ENCODE data around the gene STX10. TPM values are rescaled to one million over a fixed set of nuclear protein-coding genes. Genes with fewer than 3 reads are reported as not detected.

The STX10 gene
- total and polyA plus RNA-seq, 9 of the 15 experiments (the other 6 are each of a cell fraction or from before 2014, with no cell fraction given): 0.51 to 66.3 (median 31.0) TPM

DNA sequence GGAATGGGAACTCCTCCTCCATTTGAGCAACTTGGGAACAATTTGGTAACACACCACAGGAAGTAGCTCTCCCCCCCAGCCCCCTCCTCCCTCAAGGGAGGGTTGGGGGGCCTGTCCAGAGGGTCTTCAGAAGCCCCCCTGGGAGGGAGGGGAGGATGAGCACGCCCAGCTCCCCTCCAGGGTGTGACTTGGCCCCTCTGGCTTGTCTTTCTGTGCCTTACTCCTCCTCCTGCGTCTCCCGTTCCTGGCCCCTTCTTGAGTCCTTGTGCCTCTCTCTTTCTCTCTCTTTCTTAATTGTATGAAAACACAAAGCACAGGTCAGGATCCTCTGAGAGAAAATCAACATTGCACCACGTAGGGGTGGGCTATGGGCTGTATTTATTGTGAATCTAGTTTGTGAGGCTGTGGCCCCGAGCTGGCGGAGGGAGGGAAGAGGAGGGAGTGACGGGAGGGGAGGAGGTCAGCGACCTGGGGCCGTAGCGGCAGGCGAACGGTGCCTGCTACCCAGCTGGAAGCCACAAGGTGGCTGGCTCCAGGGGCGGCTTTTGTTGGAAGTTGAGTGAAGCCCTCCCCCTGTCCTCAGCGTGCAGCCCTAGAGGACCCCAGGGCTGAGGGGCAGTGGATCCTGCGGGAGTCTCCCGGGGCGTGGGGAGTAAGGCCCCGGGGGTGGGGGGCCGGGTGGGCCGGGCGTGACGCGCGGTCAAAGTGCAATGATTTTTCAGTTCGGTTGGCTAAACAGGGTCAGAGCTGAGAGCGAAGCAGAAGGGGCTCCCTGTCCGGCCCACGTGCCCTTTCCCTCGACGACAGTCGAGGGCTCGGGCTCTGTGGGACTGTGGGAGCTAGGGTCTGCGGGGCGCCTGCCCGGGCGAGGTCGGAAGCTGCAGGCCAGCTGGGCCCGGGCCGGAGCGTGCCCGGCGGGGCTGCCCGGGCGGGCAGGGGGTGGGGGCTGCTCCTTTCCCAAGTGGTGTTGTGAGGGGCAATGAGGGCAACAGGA lies 53.9 kb downstream of the STX10 start (continued):
- TF ChIP-seq NR2F6 (CRISPR knock-in tag; IDR thresholded peaks at IDR 0.05): no peak
- TF ChIP-seq FOXO4 (CRISPR knock-in tag; IDR thresholded peaks at IDR 0.05): no peak
- TF ChIP-seq NEUROD1 (IDR thresholded peaks at IDR 0.05; ENCODE audit: borderline replicate concordance, low read depth, low read length, partially characterized antibody): peak; percentile 57
- TF ChIP-seq KAT2B (IDR thresholded peaks at IDR 0.05; ENCODE audit: low read depth, low read length): no peak
- TF ChIP-seq RBM15 (IDR thresholded peaks at IDR 0.05; ENCODE audit: insufficient read depth, low read length): no peak
- TF ChIP-seq MAFK (IDR thresholded peaks at IDR 0.05; ENCODE audit: low read length): no peak
- TF ChIP-seq FUS (optimal IDR thresholded peaks at IDR 0.05; ENCODE audit: low read depth, low read length): no peak
- peak; percentile 57; the same call in 1 of the 2 replicates for TF ChIP-seq ZNF830 (CRISPR knock-in tag; IDR thresholded peaks at IDR 0.05)
- no peak for TF ChIP-seq SLC30A9 (CRISPR knock-in tag; IDR thresholded peaks at IDR 0.05)
- TF ChIP-seq, protein P1, sequence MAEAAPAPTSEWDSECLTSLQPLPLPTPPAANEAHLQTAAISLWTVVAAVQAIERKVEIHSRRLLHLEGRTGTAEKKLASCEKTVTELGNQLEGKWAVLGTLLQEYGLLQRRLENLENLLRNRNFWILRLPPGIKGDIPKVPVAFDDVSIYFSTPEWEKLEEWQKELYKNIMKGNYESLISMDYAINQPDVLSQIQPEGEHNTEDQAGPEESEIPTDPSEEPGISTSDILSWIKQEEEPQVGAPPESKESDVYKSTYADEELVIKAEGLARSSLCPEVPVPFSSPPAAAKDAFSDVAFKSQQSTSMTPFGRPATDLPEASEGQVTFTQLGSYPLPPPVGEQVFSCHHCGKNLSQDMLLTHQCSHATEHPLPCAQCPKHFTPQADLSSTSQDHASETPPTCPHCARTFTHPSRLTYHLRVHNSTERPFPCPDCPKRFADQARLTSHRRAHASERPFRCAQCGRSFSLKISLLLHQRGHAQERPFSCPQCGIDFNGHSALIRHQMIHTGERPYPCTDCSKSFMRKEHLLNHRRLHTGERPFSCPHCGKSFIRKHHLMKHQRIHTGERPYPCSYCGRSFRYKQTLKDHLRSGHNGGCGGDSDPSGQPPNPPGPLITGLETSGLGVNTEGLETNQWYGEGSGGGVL (CRISPR knock-in tag; IDR thresholded peaks at IDR 0.05): no peak
- no peak for TF ChIP-seq YBX1 (IDR thresholded peaks at IDR 0.05)
- no peak for TF ChIP-seq ZNF444 (CRISPR knock-in tag; IDR thresholded peaks at IDR 0.05)
- no peak for TF ChIP-seq THAP7 (CRISPR knock-in tag; IDR thresholded peaks at IDR 0.05)
- TF ChIP-seq GTF2F1 (IDR thresholded peaks at IDR 0.05; ENCODE audit: low read depth, low read length): no peak
- 0 out of 2 replicates have a peak, but pooled peaks have one; percentile 7 for TF ChIP-seq RAD51 (IDR thresholded peaks at IDR 0.05; ENCODE audit: borderline replicate concordance, low read depth)
- no peak for TF ChIP-seq TBP (optimal IDR thresholded peaks at IDR 0.05; ENCODE audit: low read depth, low read length)
- TF ChIP-seq HCFC1 (IDR thresholded peaks at IDR 0.05; ENCODE audit: low read depth, low read length): no peak
- TF ChIP-seq MAFF (IDR thresholded peaks at IDR 0.05; ENCODE audit: low read length): no peak
- no peak for TF ChIP-seq ZNF24 (IDR thresholded peaks at IDR 0.05)
- TF ChIP-seq HDAC2 (IDR thresholded peaks at IDR 0.05): no peak
- TF ChIP-seq MTA1 (IDR thresholded peaks at IDR 0.05; ENCODE audit: borderline replicate concordance): no peak
- TF ChIP-seq GABPB2 (CRISPR knock-in tag; conservative IDR thresholded peaks at IDR 0.05): no peak
- no peak for TF ChIP-seq NONO (IDR thresholded peaks at IDR 0.05; ENCODE audit: low read depth in 2 of 2, low read length in 1 of 2)
- no peak for TF ChIP-seq CEBPB (tag; IDR thresholded peaks at IDR 0.05)
- TF ChIP-seq TAL1 (IDR thresholded peaks at IDR 0.05): no peak
- peak; percentile 82 for TF ChIP-seq ZBTB7A (IDR thresholded peaks at IDR 0.05; ENCODE audit: borderline replicate concordance, control insufficient read depth, low read depth, low read length)
- 0 out of 2 replicates have a peak, but pooled peaks have one; percentile 33 for TF ChIP-seq ZNF584 (CRISPR knock-in tag; IDR thresholded peaks at IDR 0.05; ENCODE audit: low read depth)

All from K562 (cell line).